Thyroid gland (tissue), 4 donors: ENCODE measurements around the gene EPB41L1. TPM values are rescaled to one million over a fixed set of nuclear protein-coding genes. Genes with fewer than 3 reads are reported as not detected.

Experiments used
- DNase-seq, 2 donors: peaks; one replicate each; pipeline ENCODE4 v3.0.0-alpha.2; 2019
- H3K27ac ChIP-seq, 3 donors: fragments of 200-600 bp; sonication (generic); 1 replicate in 2 of 3; 2 replicates in 1 of 3; pipeline ENCODE4 v1.5.1; 2016 to 2019; ENCODE audit warnings: mild to moderate bottlenecking in 1 of 3, moderate library complexity in 1 of 3
- H3K27me3 ChIP-seq: fragments of 200-600 bp; sonication (generic); one replicate; pipeline ENCODE4 v1.5.1; 2019
- H3K36me3 ChIP-seq, 2 donors: fragments of 200-600 bp; sonication (generic); one replicate each; pipeline ENCODE4 v1.5.1; 2016 to 2019
- H3K4me1 ChIP-seq, 2 donors: fragments of 200-600 bp; sonication (generic); one replicate each; pipeline ENCODE4 v1.5.1; 2017 to 2019
- H3K4me3 ChIP-seq, 3 donors: fragments of 200-600 bp; sonication (generic); replicated peaks in 1 of 3; 1 replicate in 2 of 3; 2 replicates in 1 of 3; pipeline ENCODE4 v1.5.1; 2016; ENCODE audit warnings: mild to moderate bottlenecking in 1 of 3
- H3K9me3 ChIP-seq: fragments of 200-600 bp; sonication (generic); one replicate; pipeline ENCODE4 v1.5.1; 2017
- CTCF ChIP-seq, 6 experiments: fragments of 200-600 bp in 3 of 6; fragments of 450-650 bp in 3 of 6; sonication (generic) in 3 of 6; IDR thresholded peaks; one replicate each; pipeline ENCODE4 v1.5.1; 2016 to 2019; ENCODE audit warnings: antibody characterized with exemption in 6 of 6, mild to moderate bottlenecking in 2 of 6, inconsistent platforms in 1 of 6, moderate library complexity in 1 of 6
- POLR2A ChIP-seq, 2 donors: fragments of 450-650 bp; IDR thresholded peaks; one replicate each; pipeline ENCODE4 v1.6.1; 2017; ENCODE audit warnings: antibody characterized with exemption in 2 of 2, mild to moderate bottlenecking in 2 of 2, moderate library complexity in 1 of 2
- WGBS, 2 donors: methylation state at CpG; one replicate each; pipeline ENCODE4 v1.1.5; 2017; 5-methylcytosine and 5-hydroxymethylcytosine counted together
- intact Hi-C: fragments of 100-400 bp; cut with DNase I; formaldehyde crosslinking; loops from one replicate; pipeline ENCODE4 v1.15.1; 2023
- total RNA-seq, 4 donors: library from RNA; depleted of rRNA; stranded (reverse); fragments of >200 nt; gene quantifications; one replicate each; pipeline ENCODE4 v1.2.3, GENCODE V29; 2016

Gene EPB41L1
- total RNA-seq, 4 donors from 2014 or later = 15.4 to 75.2 (median 42.3) TPM

GRCh38 chr20:36149012-36149411, 5.5 kb upstream of the EPB41L1 start:
- H3K27ac ChIP-seq = no peak overlapping the region
- TF ChIP-seq CTCF (IDR thresholded peaks at IDR 0.05) = no peak
- no peak for TF ChIP-seq POLR2A (IDR thresholded peaks at IDR 0.05)
- no peaks in the 10 kb centered on the region for H3K36me3 ChIP-seq
- WGBS, 2 donors = 74 to 82% methylated on average over 3 of the region's 3 CpGs
- H3K9me3 ChIP-seq = no peaks in the 10 kb centered on the region
- H3K4me1 ChIP-seq = peaks cover 19 to 30% of the 10 kb centered on the region in 2 donors
- no peak overlapping the region for H3K4me3 ChIP-seq
- DNase-seq = no peak
- no peaks in the 10 kb centered on the region for H3K27me3 ChIP-seq
- intact Hi-C loops = no loop called here

- DNase-seq = peak; percentile 25 to 55
- Histone ChIP-seq H3K9me3 (no peaks in the 10 kb centered on the region), H3K36me3 (no peaks in the 10 kb centered on the region), H3K27me3 (no peaks in the 10 kb centered on the region), H3K4me1 (peaks cover 21 to 29% of the 10 kb centered on the region in 2 donors), H3K4me3 (no peak overlapping the region), H3K27ac (no peak overlapping the region)
- intact Hi-C loops = no loop called here
- 57 to 63% methylated on average over 3 of the region's 3 CpGs for WGBS, 2 donors
- no peak for TF ChIP-seq POLR2A (IDR thresholded peaks at IDR 0.05)
- TF ChIP-seq CTCF (IDR thresholded peaks at IDR 0.05) = no peak
Observed at GRCh38 chr20:36149469-36149868, 5.1 kb upstream of the EPB41L1 start.

GRCh38 chr20:36150489-36150846, 4.1 kb upstream of the EPB41L1 start:
- TF ChIP-seq CTCF (IDR thresholded peaks at IDR 0.05) (no peak), POLR2A (IDR thresholded peaks at IDR 0.05) (no peak)
- WGBS, 2 donors = 92 to 94% methylated on average over 3 of the region's 3 CpGs
- peaks cover 21 to 36% of the 10 kb centered on the region in 2 donors for H3K4me1 ChIP-seq

GRCh38 chr20:36150847-36151539, 3.5 kb upstream of the EPB41L1 start:
- intact Hi-C loops = no loop called here
- WGBS, 2 donors = 90 to 91% methylated on average over 4 of the region's 4 CpGs
- DNase-seq = no peak
- H3K9me3 ChIP-seq = no peaks in the 10 kb centered on the region
- no peaks in the 10 kb centered on the region for H3K36me3 ChIP-seq
- TF ChIP-seq CTCF (IDR thresholded peaks at IDR 0.05) (no peak), POLR2A (IDR thresholded peaks at IDR 0.05) (no peak)
- H3K27me3 ChIP-seq = no peaks in the 10 kb centered on the region
- no peak overlapping the region for H3K27ac ChIP-seq
- no peak overlapping the region for H3K4me3 ChIP-seq
- peaks cover 18 to 36% of the 10 kb centered on the region in 2 donors for H3K4me1 ChIP-seq

More at GRCh38 chr20:36150489-36150846, 4.1 kb upstream of the EPB41L1 start:
- Histone ChIP-seq H3K4me3 (no peak overlapping the region), H3K9me3 (no peaks in the 10 kb centered on the region), H3K27me3 (no peaks in the 10 kb centered on the region), H3K36me3 (no peaks in the 10 kb centered on the region), H3K27ac (no peak overlapping the region)
- intact Hi-C loops = no loop called here
- no peak for DNase-seq

GRCh38 chr20:36152261-36152660, 2.3 kb upstream of the EPB41L1 start:
- Histone ChIP-seq H3K4me3 (no peak overlapping the region), H3K4me1 (peaks cover 10 to 33% of the 10 kb centered on the region in 2 donors), H3K36me3 (no peaks in the 10 kb centered on the region), H3K9me3 (no peaks in the 10 kb centered on the region), H3K27ac (no peak overlapping the region), H3K27me3 (no peaks in the 10 kb centered on the region)
- WGBS, 2 donors = 52 to 77% methylated on average over 4 of the region's 4 CpGs
- DNase-seq = no peak
- no peak for TF ChIP-seq CTCF (IDR thresholded peaks at IDR 0.05)
- intact Hi-C loops = no loop called here
